ENCODE results near the gene CRLF2.

CRLF2 gene

GRCh38 chrX:1150569-1151347 lies 61.7 kb downstream of the CRLF2 start:
- TF ChIP-seq CTCF (IDR thresholded peaks at IDR 0.05; ENCODE audit: insufficient read depth, missing control alignments), result no peak
- DNase-seq (ENCODE audit: insufficient read length, low spot score) (no peak), FAIRE-seq (no peak)

- DNase-seq (ENCODE audit: insufficient read length, low spot score) (no peak), FAIRE-seq (no peak)
- no peak for TF ChIP-seq CTCF (IDR thresholded peaks at IDR 0.05; ENCODE audit: insufficient read depth, missing control alignments)
Measured at GRCh38 chrX:1147611-1148515, 64.6 kb downstream of the CRLF2 start.

- DNase-seq (ENCODE audit: insufficient read length, low spot score), result no peak
- TF ChIP-seq CTCF (IDR thresholded peaks at IDR 0.05; ENCODE audit: insufficient read depth, missing control alignments), result no peak
- no peak for FAIRE-seq
Measured at GRCh38 chrX:1144293-1144692, 68.2 kb downstream of the CRLF2 start.
